Stimulated activated CD4-positive, alpha-beta T cell treated with anti-CD3 and anti-CD28 coated beads, Interleukin-4, amount 100 ng/mL, for 24 hours (primary cell): ENCODE measurements around the gene COX4I2.
"Not testable (repeated sequence)": the region's sequence is repeated elsewhere in the genome, so short reads cannot be mapped to it uniquely, and the experiment has no call there.

Experiments used
- DNase-seq: peaks from one replicate; pipeline ENCODE4 v3.0.0-alpha.2; 2020

The COX4I2 gene

DNA sequence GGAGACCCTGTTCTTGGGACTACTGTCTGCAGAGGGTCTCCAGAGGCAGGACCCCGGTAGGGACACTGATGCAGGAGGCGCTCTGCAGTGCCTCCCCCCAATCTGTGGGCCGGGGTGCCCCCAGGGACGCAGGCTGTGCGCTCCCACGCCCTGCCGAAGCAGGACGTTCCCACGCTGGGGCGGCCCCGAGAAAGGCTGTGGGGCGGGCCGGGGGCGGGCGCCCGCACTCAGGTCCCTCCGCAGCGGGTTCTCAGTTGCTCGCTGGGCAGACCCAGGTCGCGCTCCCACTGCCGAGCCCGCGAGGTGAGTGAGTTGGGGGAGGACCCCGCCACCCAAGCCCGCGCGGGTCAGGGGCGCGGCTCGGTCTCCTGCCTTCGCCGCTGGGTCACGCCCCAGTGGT, at the start of gene COX4I2:
COX4I2 (plus strand) TSS at position 253 of the 400 bp plus-strand sequence. CDS start 1,106 bp downstream, outside the sequence.
- no peak for DNase-seq

DNA sequence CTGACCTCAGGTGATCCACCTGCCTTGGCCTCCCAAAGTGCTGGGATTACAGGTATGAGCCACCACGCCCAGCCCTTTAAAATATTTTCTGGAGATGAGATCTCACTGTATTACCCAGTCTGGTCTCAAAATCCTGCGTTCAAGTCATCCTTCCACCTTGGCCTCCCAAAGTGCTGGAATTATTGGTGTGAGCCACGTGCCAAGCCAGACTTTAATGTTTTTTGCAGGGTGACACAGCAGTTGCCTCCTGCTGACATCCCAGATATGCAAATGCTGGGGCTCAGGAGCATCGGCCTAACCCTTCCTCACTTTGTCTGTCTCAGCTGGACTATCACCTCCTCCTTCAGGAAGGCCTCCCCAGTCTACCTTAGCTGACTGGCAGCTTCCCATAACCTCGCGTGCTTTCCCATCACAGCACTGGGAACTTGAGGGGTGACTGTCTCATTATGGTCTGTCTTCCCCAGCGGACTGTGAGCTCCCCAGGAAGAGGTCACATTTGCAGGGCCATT, 46.9 kb upstream of the COX4I2 start:
- no peak for DNase-seq

DNA sequence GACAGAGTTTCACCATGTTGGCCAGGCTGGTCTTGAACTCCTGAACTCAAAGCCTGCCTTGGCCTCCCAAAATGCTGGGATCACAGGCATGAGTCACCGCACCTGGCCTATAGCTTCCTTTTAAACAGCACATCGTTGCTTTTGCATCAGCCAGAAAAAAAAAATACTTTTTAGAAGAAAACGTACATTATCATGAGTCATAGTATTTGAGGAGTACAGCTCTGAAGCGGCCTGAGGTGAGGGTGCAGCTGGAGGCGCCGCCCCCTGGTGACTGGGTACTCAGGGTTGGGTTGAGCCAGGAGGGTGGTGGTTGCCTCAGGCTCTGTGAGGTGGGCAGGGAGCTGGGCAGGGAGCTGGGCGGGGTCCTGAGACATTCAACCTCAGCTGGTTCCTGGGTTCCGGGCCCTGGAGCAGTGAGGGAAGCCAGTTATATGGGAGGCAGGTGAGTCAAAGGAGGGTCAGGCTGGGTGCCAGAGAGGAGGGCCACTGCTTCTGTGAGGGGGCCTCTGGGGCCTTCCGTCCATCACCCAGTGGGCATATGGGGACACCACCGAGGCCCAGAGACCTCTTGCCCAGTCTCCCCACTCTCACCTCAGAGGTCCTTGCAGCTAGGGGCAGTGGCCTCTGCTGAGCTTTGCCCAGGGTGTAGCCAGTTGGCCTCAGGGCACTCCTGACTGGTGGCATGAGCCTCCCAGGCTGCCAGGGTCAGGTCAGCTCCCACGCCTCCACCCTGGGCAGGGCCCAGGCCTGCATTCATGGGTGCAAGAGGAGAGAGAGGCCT, 44.3 kb upstream of the COX4I2 start:
- DNase-seq: no peak

DNA sequence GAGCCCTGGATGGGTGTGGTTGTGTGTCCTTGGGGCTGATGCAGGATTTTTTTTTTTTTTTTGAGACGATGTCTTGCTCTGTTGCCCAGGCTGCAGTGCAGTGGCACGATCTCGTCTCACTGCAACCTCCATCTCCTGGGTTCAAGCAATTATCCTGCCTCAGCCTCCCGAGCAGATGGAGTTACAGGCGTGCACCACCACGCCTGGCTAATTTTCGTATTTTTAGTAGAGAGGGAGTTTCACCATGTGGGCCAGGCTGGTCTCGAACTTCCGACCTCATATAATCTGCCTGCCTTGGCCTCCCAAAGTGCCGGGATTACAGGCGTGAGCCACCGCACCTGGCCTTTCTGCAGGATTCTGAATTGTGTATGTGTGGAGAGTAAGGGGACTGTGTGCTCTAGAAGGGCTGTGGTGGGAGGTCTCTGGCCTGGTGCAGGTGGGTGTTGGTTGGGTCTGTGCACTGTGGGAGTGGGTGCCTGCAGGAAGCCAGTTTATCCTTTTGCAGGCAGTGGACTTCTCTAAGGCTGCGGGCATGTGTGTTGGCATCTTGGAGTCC, 43.6 kb upstream of the COX4I2 start:
- DNase-seq: no peak

DNA sequence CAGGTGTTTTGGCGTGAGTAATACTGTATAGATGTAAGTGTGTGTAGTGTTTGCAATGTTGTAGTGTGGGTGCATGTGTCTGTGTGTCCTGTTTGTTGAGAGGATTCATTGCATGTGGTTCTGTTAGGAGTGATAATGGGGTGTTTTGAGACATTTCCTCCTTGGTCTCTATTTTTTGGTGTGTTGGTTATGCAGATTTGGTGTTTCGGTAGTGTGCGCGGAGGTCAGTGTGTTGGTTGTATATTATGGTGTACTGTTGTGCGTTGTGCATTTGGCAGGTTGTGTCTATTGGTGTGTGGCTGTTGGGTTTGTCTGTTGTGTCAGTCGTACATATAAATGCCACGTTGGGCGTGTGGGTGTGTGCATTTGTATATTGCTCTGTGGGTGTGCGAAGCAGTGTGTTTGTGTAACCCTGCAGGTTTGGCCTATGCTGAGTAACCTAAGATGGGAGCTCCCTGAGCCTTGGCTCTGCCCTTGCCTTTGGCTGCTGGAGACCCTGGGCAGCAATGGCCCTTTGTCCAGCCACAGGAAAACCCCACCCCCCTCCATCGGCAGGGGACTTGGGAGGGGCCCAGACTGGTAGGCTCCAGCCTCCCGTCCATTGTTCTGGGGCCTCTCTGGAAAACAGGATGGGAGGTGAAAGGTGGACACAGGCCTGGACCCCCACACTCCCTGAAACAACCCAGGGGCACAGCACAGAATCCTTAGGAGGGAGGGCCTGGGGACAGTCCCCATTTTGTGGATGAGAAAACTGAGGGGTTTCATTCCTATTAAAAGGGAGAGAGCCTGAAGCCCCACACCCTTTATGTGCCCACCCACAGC, 42.9 kb upstream of the COX4I2 start:
- no peak for DNase-seq

DNA sequence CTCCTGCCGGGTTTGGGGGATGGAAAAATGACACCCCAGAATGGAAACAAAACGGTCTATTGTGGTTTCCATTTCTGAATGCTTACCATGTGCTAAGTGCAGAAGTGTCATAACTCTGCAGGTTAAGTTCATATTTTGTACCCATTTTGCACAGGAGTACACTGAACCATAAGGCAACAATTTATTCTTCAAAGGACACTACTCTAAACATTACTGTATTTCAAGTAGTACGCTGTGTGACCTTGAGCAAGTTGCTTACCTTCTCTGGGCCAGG, 42.4 kb upstream of the COX4I2 start:
- no peak for DNase-seq

DNA sequence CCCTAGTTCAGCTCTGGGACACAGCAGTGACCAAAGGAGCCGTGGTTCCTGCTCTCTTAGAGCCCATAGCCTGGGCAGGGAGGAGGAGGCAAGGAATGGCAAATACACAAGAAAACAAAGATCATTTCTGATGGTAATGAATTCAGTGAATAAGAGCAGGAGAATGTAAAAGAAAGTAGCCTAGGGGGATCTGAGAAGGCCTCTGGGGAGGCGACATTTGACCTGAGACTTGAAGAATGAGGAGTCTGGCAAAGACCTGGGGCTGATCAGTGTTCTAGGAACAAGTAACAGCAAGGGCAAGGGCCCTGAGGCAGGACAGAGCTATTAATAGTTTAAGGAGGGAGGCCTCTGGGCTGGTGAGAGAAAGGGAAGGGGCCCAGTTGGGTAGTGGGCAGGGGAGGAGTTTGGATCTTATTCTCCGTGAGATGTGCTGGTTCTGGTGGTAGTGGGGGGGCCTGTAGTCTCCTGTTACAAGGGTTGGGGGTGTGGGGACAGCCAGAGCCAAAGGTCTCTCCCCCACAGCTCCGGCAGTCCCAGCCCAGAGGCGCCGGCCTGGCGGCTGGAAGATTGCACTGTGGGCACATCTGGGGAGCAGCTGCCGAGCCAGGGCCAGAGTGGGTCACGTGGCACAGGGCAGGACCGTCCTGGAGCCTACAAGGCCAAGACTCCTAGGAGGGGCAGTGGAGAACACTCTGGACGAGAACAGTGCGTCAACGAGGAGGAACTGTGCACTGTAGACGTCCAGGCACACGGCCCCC, 41.9 kb upstream of the COX4I2 start:
- no peak for DNase-seq

DNA sequence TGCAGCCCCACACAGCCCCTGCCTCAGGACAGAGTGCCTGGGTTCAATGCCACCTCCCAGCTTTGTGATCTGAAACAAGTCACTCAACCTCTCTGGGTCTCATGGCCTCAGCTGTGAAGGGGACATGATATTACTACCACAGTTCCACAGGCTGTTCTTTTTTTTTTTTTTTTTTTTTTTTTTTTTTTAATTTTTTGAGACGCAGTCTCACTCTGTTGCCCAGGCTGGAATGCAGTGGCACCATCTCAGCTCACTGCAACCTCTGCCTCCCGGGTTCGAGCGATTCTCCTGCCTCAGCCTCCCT, 41.3 kb upstream of the COX4I2 start:
- DNase-seq: not testable (repeated sequence)

DNA sequence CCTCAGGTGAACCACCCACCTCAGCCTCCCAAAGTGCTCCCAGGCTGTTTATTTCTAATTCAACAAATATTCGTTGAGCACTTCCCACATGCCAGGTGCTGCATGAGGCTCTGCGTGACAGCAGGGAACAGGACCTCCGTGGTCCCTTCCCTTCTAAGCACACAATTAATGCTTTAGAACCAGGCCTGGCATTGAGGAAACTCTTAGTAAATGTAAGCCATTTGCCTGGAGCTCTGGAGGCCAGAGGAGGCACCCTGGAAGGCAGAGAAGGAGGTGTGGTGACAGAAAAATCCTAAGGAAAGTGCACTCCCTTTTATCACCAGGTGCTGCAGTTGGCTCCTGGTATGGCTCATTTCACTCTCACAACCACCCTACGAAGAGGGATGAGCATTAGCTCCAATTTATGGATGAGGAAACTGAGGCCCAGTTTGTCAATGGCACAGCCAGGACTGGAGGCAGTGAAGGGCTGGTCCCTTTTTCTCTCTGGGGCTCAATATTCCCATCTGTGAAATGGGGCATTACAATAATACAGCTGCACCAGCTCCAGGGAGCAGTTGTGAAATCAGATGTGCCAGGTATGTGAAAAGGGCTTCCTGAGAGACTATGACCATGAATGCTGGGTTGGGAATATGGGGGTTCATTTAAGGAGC, 40.8 kb upstream of the COX4I2 start:
- no peak for DNase-seq

DNA sequence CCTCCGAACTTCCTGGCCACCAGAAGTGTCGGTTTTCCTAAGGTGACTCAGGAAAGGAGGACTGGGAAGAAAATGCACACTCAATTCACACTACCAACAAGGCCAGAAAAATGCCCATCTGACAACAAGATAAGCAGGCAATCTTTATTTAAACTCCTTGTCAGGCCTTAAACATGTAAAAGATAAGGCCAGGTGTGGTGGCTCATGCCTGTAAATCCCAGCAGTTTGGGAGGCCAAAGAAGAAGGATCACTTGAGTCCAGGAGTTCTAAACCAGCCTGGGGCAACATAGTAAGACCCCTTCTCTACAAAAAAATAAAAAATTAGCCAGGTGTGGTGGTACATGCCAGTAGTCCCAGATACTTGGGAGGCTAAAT, 40.2 kb upstream of the COX4I2 start:
- DNase-seq: no peak

DNA sequence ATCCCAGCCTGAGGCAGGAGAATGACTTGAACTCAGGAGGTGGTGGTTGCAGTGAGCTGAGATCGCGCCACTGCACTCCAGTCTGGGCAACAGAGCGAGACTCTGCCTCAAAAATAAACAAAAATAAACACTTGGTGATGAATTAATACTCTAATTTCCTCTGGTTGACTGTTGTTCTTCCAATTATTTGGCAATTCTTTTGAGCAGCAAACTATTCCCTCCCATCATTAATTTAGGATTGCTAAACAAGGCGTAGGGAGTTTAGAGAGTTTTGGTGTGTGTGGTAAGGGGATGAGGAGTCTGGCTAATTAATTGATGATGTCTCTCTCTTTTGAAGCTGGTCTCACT, 35.3 kb upstream of the COX4I2 start:
- no peak for DNase-seq

DNA sequence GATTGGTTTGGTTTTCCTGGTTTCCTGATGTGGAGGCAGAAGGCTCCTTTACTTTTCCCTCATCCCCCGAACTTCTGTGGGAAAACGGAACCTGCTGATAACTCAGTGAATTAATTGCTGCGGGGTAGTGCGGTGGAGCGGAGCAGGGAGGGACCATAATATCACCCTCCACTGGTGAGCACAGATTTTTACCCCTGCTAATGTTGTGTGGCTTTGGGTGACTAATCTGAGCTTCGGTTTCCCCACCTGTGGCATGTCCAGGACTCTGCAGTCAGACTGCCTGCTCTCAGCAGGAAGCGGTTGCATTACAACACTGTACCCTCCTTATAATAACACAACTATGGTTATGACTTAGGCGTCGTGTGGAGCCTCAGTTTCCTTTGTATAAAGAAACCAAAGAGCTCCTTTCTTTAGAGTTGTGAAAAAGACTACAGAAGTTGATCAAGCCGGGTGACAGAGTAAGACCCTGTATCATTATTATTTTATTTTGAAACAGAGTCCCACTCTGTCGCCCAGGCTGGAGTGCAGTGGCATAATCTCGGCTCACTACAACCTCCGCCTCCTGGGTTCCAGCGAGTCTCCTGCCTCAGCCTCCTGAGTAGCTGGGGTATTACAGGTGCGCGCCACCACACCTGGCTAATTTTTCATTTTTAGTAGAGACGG, 34.8 kb upstream of the COX4I2 start:
- peak; percentile 56 for DNase-seq

DNA sequence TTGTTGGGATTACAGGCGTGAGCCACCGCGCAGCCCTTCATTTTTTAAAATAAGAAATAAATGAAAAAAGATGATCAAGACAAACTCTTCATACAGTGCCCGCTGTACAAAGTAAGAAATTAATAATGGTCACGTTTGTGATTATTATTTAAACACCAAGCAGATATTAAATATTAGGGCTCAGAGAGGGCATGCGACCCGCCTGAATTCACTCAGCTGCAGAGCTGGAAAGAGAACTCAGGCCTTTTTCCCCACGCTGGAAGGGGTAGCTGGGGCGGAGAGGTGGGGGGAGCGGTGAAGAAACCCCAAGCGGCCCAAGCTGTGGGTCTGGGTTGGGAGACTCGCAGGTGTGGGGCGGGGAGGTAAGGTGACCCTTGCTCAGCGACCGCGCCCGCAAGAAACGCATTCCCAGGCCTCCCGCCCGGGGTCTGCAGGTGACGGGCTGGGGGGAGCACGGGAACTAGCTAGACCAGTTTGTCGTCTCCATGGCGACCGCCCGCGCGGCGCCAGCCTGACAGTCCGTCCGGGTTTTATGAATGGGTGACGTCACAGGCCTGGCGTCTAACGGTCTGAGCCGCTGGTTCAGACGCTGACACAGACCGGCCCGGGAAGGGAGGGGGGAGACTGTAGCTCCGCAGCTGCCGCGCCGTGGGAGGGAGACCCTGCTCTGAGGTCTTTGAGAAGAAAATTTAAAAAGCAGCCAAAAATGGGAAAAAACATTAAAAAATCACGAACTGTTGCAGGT, 33.7 kb upstream of the COX4I2 start:
- peak; percentile 70 for DNase-seq

DNA sequence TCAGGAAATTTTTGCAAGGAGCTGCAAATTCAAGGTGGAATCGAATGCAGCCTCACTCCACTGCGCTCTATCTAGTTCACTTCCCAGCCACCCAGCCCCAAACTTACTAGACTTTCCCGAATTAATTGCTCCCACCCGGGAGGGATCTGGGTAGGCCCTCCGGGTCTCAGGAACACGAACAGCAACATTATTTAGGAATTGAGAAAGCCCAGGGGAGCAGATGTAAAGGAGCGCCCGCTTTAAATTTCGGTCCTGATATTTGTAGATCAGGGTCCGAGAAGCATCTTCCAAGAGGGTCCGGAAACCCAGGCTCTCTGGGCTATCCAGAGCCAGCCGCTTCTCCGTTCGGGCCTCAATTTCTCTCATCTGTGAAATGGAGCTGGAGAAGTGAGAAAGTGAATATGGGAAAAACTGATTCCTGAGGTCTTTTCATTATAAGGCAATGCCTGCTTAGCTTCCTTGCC, 33.1 kb upstream of the COX4I2 start:
- DNase-seq: no peak

DNA sequence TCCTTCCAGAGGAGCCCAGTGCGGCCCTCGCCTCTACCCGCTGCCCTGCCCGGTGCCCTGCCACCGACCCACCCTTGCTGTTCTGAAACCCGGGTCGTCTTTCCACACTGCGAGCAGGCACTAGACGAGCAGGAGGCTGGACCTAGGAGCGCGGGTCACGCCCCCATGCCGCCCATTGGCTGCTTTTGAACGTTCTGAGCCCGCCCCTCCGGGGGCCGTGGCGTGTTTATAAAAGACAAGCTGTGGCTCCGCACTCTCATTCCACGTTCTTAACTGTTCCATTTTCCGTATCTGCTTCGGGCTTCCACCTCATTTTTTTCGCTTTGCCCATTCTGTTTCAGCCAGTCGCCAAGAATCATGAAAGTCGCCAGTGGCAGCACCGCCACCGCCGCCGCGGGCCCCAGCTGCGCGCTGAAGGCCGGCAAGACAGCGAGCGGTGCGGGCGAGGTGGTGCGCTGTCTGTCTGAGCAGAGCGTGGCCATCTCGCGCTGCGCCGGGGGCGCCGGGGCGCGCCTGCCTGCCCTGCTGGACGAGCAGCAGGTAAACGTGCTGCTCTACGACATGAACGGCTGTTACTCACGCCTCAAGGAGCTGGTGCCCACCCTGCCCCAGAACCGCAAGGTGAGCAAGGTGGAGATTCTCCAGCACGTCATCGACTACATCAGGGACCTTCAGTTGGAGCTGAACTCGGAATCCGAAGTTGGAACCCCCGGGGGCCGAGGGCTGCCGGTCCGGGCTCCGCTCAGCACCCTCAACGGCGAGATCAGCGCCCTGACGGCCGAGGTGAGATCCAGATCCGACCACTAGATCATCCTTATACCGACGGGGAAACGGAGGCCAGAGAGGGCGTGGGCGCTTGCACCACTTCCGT, 32.4 kb upstream of the COX4I2 start, which contains the start of gene ID1:
ID1 (plus strand) TSS at position 259 of the 871 bp plus-strand sequence; CDS start at position 358, 99 bp downstream.
- DNase-seq: peak; percentile 89

DNA sequence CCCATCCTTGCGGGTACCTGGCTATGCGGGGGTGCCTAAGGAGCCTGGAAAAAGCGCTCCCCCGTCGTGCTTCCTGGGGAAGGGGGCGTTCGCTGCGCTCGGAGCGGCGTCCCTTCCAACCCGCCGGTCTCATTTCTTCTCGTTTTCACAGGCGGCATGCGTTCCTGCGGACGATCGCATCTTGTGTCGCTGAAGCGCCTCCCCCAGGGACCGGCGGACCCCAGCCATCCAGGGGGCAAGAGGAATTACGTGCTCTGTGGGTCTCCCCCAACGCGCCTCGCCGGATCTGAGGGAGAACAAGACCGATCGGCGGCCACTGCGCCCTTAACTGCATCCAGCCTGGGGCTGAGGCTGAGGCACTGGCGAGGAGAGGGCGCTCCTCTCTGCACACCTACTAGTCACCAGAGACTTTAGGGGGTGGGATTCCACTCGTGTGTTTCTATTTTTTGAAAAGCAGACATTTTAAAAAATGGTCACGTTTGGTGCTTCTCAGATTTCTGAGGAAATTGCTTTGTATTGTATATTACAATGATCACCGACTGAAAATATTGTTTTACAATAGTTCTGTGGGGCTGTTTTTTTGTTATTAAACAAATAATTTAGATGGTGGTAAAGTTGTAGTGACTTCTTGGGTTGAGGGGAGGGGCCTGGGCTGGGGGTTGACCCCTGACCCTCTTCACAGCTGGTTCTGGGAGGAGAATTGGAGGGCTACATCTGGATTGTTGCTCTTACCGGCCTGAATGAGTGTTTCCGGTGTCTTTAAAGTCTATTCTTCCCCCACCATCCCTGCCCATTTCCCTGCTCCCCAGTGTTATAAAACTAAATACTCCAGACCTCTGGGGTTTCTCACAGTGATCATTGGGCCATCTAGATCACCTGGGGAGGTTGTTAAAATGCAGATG, 31.6 kb upstream of the COX4I2 start:
- no peak for DNase-seq

DNA sequence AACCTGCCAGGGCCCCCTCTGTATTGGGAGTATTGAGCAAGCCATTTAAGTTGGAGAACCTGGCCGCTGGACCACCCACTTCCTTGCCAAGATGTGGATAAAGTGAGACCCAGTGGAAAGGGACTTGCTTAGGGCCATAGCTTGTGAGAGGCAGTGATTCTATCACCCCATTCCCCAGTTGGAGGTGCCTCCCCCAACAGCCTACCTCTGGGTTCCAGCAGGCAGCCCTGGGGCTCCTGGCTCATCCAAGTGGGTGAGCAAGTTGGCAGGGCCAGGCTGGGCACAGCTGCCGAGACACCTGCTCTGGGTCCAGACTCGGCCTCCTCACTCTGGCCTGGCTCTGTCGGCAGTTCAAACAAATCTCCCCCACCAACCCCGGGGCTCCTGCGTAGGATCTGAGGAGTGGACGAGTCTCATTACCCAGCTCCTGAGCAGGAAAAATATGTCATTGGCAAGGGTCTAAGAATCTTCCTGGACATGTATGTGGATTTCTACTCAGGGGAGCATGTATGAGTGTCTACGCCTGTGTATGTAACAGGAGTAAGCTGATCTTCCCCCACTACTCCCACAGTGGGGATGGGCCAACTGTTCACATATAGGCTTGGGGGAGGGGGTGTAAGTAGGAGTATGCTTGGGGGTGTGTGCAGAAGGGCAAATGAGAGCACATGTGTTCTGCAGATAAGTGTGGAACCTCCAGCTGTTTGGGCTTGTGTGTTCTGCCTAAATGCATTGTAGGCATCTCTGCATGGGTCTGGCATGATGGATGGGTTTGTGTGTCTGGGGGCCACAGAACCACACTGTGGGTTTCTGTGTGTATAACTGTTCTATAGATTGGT, 30.7 kb upstream of the COX4I2 start:
- no peak for DNase-seq

DNA sequence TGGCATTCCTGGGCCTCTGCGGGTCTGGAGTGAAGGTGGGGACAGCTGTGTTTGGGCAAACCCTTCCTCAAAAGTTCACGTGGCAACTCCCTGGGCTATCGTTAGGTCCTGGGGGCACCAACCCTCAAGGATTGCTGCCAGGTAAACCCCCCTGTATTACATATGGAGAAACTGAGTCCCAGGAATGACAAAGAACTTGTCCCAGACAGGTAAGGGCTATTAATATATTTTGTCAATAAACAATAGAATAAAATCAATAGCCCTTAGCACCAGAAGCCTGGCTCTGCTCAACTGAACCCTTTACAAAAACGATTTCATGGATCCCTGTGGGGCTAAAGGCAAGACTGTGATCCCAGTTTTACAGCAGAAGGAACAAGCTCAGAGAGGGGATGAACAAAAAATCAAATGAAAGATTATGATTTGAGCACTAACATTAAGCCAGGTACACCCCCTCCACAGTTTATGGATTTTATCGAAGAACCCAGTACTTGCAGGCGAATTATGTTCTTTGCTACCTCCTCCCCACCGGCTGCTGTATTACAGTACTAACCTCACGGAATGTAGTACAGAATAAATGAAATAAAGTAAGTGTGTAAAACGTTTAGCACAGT, 30.0 kb upstream of the COX4I2 start:
- DNase-seq: no peak
